DMS79 (cell line): ENCODE data around the gene B3GALT6.
"Not testable (repeated sequence)": the region's sequence is repeated elsewhere in the genome, so short reads cannot be mapped to it uniquely, and the experiment has no call there.

ENCODE experiments used
- DNase-seq: peaks from one replicate; lab custom pipeline; 2025; lab: John Stamatoyannopoulos, UW

Gene B3GALT6

GRCh38 chr1:1232208-1232795, at the start of gene B3GALT6:
TSS of gene B3GALT6 (plus strand) at chr1:1232237. CDS start at chr1:1232279, 42 bp downstream.
- no peak for DNase-seq

- DNase-seq, result no peak
Measured at GRCh38 chr1:1182491-1183220, 49.4 kb upstream of the B3GALT6 start.

GRCh38 chr1:1183221-1183747, 48.8 kb upstream of the B3GALT6 start:
- no peak for DNase-seq

- no peak for DNase-seq
Measured at GRCh38 chr1:1183833-1184775, 47.9 kb upstream of the B3GALT6 start.

GRCh38 chr1:1185101-1185765, 46.8 kb upstream of the B3GALT6 start:
- DNase-seq, result no peak

GRCh38 chr1:1187938-1188337, 44.1 kb upstream of the B3GALT6 start:
- no peak for DNase-seq

GRCh38 chr1:1189111-1189510, 42.9 kb upstream of the B3GALT6 start:
- DNase-seq, result no peak

GRCh38 chr1:1191734-1192133, 40.3 kb upstream of the B3GALT6 start:
- no peak for DNase-seq

- DNase-seq, result no peak
Measured at GRCh38 chr1:1194723-1195122, 37.3 kb upstream of the B3GALT6 start.

- not testable (repeated sequence) for DNase-seq
Measured at GRCh38 chr1:1195726-1196125, 36.3 kb upstream of the B3GALT6 start.

GRCh38 chr1:1196431-1197187, 35.4 kb upstream of the B3GALT6 start:
- DNase-seq, result no peak

- DNase-seq, result no peak
Measured at GRCh38 chr1:1197188-1197500, 34.9 kb upstream of the B3GALT6 start.

- DNase-seq, result no peak
Measured at GRCh38 chr1:1197551-1198422, 34.2 kb upstream of the B3GALT6 start.

GRCh38 chr1:1198423-1199140, 33.5 kb upstream of the B3GALT6 start:
- DNase-seq, result no peak

GRCh38 chr1:1199141-1199960, 32.7 kb upstream of the B3GALT6 start:
- DNase-seq, result no peak

GRCh38 chr1:1199961-1200875, 31.8 kb upstream of the B3GALT6 start:
- DNase-seq, result no peak
